Cardiac fibroblast (primary cell): ENCODE measurements around the gene ZNF484.
"Not testable (repeated sequence)": the region's sequence is repeated elsewhere in the genome, so short reads cannot be mapped to it uniquely, and the experiment has no call there.

Experiments
- DNase-seq, 2 donors: peaks; one replicate each; pipeline versions ENCODE4 v3.0.0 to v3.0.0-alpha.2; 2010; ENCODE audit warnings: low read depth in 2 of 2
- H3K4me3 ChIP-seq, 2 donors: replicated peaks in 1 of 2; 1 replicate in 1 of 2; 2 replicates in 1 of 2; pipeline ENCODE4 v1.5.1; 2011; ENCODE audit warnings: low read depth in 2 of 2, low read length in 2 of 2, mild to moderate bottlenecking in 2 of 2, moderate library complexity in 1 of 2
- CTCF ChIP-seq: IDR thresholded peaks from one replicate; pipeline ENCODE4 v1.5.1; 2011; ENCODE audit warnings: low read depth, mild to moderate bottlenecking, low read length, inconsistent platforms

Gene ZNF484

GRCh38 chr9:92808726-92809451 lies 68.9 kb downstream of the ZNF484 start:
- H3K4me3 ChIP-seq, result no peak overlapping the region
- peak; percentile 63 to 78 for DNase-seq
- TF ChIP-seq CTCF, result peak; percentile 38

GRCh38 chr9:92807757-92808725 lies 69.8 kb downstream of the ZNF484 start:
- TF ChIP-seq CTCF, result no peak
- no peak for DNase-seq
- H3K4me3 ChIP-seq, result no peak overlapping the region

- no peak for TF ChIP-seq CTCF
- no peak for DNase-seq
- no peak overlapping the region for H3K4me3 ChIP-seq
Measured at GRCh38 chr9:92807031-92807756, 70.6 kb downstream of the ZNF484 start.

GRCh38 chr9:92804727-92805126 lies 73.1 kb downstream of the ZNF484 start:
- H3K4me3 ChIP-seq, result no peak overlapping the region
- DNase-seq, result no peak
- no peak for TF ChIP-seq CTCF

GRCh38 chr9:92798358-92798757 lies 79.5 kb downstream of the ZNF484 start:
- no peak for DNase-seq
- no peak overlapping the region for H3K4me3 ChIP-seq
- TF ChIP-seq CTCF, result no peak

GRCh38 chr9:92796337-92796804 lies 81.5 kb downstream of the ZNF484 start:
- DNase-seq, H3K4me3 ChIP-seq: not testable (repeated sequence)
